Right kidney (tissue), 1 donor: ENCODE results near the gene PPP2R2C.

Experiments
- DNase-seq: peaks from one replicate; pipeline ENCODE4 v3.0.0-alpha.2; 2016

Gene PPP2R2C

DNA sequence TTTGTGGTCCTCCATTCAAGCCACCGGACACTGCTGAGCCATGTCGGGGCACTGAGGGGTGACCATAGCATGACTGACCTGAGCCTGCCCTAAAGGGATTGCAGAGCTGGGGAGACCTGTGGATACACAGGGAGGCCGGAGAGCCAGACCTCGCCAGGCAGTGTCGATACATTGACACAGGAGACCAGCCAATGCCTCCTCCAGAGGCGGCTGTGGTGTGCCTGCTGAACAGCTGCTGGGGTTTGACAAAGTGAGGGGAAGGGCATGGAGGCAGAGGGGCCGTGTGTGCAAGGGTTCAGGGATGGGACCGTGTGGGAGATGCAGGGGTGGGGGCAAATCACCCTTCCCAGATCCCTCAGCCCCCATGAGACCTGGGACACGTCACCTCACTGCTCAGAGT is 48.0 kb downstream of the PPP2R2C start:
- DNase-seq: no peak

DNA sequence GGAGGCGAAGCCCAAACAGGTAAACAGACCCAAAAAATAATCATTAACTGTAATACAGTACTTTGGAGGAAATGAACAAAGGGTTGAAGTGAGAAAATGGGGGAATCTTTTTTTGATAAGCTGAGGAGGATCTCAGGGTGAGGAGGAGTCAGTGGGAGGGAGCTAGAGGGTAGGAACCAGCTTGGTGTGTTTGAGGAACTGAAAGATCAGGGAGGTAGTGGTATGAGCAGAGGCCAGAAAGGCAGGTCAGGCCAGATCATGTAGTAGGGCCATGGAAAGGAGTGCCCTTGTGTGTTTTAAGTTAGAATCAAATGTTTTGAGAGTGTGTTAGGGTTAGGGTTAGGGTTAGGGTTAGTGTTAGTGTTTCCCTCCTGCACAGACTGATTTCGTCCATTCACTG is 48.8 kb downstream of the PPP2R2C start:
- no peak for DNase-seq

DNA sequence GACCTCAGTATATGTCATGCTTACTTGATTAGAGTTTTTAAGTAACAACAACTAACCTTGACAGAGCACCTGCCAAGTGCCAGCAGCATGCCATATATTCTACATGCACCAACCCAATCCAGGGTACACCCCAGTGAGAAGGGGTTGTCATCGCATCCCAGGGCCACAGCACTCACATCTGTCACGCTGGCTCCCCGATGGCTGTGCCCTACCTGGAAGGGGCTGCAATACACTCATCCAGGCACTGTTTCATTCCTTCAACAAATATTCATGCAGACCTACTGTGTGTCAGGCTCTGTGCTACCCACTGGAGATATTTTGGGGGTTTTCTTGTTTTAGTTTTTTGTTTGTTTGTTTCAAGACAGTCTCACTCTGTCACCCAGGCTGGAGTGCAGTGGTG is 49.5 kb downstream of the PPP2R2C start:
- DNase-seq: no peak

DNA sequence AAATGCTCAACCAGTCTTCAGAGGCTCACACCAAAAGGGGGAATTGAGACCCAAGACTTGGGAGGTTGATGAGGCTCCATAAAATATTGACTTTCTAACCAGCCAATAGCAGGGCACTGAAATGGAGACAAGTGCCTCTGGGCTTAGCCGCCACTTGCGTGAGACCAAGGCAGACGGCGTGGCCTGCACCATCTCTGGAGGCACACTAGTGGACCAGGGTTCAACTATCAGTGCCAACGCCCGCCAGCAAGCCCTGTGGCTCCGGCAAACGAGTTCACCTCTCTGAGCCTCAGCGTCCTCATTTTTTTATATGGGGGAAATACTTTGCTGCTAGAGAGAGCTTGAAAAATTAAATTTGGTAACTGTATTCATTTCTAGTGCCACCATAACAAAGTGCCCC is 50.3 kb downstream of the PPP2R2C start:
- DNase-seq: no peak

DNA sequence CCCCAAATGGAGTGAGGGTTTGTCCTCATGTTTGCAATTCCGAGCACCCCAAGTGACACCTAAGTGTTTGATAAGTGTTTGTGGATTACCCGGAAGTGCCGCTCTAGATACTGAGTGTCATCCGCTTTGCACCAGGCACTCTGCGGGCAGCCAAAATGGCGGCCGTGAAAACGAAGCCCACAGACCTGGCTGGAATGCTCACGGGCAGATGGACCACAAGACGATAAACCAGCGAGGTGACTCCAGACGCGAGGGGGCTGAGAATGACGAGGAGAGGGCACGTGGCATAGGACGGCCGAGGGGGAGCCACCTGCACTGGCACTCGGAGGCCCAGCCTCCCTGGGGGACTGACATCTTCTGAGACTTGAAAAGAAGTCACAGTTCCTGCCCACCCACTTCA is 51.0 kb downstream of the PPP2R2C start:
- no peak for DNase-seq

DNA sequence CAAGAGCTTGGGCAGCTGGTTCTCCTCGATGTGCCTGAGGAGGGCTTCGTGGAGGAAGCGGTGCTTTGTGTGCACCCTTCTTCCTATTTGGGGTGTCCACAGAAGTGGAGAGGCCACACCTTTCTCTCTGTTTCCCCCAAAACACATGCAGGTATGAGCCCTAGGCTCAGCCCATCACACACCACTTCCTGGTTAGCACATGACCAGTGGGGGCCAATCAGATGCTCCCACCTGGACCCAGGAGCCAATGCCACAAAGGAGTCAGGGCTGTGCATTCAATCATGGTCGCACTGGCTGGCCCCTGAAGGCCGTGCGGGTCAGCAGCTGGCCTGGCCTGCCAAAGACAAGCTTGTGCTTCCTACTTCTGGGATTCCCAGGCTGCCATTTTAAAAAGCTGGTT is 51.4 kb downstream of the PPP2R2C start:
- DNase-seq: no peak

DNA sequence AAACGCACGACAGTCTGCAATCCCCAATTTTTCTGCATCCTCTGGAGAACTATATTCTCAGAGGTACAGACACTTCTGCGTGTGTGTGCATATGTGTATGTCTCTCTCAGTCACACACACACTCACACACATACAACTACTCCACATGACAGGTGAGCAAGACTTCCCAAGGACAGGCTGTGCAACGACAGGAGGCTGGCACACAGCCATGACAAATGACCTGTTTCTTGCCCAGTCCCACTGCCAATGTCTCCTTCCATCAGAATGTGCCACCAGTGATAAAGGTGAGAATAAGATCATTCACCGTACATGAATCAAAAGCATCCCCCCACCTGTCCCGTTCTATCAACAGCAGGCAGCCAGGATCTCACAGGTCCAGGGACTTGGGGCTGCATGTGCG is 52.4 kb downstream of the PPP2R2C start:
- DNase-seq: no peak

DNA sequence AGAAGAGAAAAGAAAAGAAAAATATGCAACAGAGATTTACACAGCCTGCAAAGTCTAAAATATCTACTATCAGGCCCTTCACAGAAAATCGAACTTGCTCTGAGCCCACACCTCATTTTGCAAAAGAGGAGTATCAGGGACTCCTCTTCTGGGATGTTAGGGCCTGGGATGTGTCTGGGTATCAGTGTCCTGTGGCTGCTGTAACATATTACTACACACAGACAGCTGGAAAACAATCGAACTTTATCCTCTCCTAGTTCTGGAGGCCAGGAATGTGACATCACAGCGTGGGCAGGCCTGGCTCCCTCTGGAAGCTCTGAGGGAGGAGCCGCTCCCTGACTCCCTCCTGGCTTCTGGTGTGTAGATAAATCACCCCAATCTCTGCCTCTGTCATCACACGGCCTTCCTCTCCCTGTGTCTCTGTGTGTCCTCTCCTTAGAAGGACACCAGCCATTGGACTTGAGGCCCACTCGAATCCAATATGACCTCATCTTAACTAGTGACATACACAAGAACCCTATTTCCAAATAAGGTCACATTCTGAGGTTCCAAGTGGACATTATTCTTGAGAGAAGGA is 52.9 kb downstream of the PPP2R2C start:
- DNase-seq: no peak

DNA sequence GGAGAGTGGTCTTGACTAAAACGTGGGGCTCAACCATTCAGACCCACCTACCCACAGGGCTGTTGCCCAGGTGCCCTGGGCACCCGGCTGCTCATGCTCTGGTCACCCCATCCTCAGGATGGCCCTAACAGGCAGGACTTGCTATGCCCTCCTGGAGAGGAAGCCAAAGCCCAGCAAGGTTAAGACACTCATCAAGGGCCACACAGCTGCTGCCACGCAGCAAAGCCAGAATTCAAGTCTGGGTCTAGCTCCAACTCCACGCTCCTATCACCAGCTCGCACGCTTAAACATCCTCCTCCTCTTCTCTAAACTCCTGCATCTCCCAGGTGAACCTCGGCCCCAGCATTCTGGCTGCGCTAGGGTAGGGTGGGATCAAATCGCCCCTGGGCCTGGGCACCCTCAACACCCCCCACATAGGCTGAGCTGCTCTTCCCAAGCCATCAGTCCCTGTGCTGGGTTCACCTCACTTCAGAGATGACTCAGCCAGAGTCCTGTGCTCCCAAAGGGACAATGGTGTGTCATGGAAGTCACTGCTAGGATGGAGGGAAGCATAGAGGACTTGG is 54.1 kb downstream of the PPP2R2C start:
- DNase-seq: no peak

DNA sequence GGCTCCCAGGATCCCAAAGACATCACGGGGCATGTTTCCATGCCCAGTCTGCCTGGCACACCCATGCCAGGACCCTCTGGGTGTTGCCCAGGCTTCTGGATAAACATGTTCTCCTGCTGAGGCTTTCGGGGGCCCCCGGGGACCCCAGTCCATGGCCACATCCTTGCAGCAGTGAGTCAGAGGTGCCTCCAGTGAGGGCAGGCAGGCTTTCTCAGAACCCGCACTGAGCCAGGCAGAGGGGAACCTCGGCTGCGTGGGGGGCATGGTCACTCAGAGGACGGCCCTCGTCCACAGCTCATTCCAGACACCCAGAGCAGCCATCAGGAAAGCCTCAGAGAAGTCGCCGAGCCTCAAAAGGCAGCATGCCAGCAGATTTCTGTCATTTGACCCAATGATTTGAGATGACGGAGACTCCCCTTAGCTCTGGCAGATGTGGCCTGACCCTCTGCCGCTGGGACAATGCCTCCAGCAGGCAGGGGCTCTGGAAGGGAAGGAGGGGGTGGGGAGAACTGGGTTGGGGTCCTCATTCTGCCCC is 54.8 kb downstream of the PPP2R2C start:
- DNase-seq: no peak

DNA sequence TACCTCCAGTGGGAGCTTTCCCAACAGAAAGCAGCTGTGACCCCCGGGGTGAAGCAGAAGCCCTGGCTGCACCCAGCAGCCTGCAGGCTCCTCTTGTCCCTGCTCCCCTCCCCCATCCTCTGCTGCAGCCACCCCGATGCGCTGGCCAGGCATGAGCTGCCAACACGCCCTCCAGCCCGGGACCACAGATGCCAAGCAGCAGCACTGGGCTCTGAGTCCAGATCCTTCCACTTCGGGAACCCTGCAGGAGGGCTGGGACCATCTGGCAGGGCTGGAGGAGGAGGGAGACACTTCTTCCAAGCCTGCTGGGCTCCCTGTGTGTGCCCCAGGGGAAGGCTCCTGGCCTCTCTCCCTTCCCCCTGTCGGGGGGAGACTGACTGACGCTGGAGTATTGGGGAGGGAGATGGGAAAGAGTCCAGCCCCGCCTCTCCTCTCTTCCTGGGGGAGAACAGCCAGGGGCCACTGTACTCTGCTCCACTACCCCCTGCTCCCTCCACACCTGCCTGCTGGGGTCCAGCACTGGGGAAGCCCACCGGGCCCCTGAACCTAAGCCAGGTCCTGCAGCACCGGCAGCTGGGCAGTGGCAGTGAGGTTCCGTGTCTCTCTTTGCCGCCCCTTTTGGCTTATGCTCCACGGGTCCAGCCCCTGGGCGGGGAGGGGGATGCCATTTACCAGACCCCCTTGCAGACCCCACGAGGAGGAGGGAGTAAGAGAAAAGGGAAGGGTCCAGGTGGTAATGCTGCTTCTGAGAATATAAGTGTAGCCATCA is 55.7 kb downstream of the PPP2R2C start:
- DNase-seq: no peak

DNA sequence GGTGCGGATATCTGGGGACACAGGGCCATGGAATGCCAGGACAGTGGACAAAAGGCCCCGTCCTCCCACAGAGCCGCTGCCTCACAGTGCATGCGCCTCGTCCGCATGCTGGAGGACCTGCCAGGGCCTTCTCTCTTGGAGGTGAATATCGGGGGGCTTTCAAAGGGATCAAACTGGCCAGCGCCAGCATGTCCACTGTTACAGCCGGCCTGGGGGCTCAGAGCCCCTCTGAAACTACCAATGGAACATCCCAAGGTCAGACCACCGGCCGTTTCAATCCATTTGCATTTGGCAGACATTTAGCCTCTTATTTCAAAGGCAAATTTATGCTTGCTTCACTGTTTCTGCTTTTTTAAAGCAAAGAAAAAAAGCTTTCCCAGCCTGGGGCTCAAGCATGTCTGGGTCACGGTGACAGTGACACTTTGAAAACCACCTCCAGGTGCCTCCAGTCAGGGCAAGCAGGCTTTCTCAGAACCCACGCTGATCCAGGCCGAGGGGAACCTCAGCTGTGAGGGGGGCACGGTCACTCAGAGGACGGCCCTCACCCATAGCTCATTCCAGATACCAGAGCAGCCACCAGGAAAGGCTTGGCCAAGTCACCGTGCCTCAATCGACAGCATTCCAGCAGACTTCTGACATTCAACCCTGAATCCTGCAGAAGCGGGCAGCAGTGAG is 57.2 kb downstream of the PPP2R2C start:
- DNase-seq: no peak

DNA sequence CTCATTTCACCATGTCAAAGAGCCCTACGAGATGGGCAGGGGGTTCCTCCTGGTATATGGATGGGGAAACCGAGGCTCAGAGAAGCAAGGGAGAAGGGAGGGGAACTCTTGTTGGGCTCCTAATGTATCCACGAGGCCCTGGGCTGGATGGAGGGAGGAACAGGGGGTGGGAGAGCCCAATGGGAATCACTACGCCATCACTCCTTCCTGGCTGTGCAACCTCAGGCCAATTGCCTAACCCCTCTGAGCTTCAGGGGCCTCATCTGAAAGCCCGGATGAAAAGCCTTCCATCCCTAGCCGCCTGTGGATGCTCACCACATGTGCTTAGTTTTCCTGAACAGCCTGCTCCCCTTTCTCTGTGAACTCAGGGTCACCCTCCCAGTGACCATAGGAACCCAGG is 57.8 kb downstream of the PPP2R2C start:
- DNase-seq: no peak

DNA sequence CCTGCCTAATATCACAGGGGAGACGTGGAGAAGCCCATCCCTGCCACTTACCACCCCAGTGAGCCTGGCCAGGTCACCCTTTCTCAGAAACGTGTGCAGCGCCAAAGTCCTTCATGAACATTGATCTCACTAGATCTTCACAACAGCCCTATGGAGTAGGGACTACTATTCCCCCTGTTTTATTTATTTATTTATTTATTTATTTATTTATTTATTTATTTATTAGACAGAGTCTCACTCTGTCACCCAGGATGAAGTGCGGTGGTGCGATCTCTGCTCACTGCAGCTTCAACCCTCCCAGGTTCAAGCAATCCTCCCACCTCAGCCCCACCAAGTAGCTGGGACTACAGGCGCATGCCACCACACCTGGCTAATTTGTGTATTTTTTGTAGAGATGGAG is 61.8 kb downstream of the PPP2R2C start:
- no peak for DNase-seq

DNA sequence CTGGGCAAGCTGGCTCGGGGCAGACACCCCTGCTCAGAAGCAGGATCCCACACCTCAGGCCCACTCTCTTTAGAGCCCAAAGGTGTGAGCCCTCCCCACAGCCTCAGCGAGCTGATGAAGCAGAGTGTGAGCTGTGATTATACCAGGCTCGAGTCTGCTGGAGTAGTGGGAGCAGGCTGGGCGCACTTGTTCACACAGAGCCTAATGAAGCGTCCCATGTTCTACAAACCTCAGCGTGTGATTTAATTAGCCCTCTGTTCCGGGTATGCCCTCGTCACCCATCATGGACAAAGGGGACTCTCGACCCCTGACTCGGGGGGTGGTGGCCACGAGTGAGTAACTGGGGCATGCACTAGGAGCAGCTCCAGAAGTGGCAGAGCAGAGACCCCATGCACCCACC is 62.3 kb downstream of the PPP2R2C start:
- DNase-seq: no peak

DNA sequence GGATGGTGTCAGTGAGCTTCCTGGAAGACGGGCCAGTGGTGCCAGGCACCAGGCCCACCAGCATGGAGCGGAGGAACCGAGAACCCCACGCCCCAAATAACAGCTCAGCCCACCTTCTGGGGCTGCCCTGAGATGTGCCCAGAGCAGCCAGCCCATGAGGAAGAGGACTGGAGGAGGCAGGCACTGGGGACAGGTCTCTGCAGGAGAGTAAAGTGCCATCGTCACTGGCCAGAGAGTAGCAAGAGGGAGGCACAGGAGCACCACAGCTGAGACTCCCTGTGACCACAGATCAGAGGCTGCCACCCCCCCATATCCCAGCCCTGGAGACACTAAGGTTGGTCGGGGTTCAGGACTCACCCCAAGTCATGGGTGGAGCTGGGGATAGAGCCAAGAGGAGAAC is 63.0 kb downstream of the PPP2R2C start:
- DNase-seq: no peak

DNA sequence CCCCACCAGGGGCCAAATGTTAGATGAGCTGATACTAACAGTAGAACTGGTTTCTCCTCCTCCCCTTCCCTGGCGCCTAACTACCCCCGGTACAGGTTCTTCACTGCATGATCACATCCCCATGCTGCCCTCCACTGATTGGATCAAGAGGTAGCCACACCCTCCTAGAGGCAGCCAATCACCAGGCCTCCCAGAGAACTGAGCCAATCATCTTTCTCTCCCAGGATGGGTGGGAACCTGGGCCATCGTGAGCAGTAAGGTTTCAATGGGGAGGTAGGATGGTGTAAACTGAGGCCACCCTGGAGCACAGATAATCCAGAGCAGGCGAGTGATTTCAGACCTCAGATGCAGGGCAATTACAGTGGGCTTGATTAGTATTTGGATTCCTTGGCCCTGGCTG is 64.2 kb downstream of the PPP2R2C start:
- no peak for DNase-seq

DNA sequence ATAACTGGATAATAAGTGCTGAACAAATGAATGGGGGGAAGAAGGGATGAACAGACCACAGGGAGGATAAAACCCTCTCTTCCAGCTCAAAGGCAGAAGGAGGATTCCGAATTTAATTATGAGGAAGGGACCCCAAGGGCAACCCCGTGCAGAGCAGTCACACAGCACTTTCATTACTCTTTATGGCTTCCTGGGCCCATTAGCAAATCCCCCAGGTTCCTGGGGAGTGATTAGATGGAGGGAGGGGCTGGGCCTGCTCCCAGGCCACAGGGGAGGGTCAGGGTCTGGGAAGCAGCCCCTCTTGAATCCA is 67.1 kb downstream of the PPP2R2C start:
- DNase-seq: no peak

DNA sequence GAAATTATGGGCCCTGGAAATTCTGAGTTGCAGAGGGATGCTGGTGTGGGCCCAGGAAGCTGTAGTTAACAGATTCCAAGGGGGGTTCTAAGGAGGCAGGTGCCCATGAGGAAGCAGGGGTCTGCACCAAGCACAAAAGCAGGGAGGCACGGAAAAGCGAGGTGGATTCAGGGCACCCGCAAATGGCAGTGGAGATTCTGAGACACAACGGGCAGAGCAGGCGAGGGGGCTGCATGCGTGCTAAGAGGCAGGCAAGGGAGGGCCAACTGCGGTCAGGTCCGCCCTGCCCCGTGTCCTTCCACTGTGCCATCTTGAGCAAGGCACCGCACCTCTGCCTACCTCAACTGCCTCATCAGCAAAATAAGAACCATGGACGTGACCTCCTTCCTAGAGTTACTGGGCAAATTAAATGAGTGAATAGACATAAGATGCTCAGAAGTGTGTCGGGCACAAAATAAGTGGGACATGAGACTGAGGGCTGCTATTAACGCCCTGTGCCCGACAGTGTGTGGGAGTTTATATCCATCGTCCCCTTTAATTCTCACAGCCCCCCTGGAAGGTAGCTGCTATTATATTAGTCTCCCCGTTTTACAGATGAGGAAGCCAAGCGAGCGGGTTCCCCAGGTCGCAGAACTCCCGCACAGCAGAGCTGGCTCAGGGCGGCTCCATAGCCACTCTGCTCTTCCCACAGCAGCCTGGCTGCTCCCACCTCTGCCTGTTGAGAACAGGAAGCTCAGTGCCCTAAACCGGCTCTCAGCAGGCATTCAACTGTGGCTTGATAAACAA is 67.6 kb downstream of the PPP2R2C start:
- no peak for DNase-seq

DNA sequence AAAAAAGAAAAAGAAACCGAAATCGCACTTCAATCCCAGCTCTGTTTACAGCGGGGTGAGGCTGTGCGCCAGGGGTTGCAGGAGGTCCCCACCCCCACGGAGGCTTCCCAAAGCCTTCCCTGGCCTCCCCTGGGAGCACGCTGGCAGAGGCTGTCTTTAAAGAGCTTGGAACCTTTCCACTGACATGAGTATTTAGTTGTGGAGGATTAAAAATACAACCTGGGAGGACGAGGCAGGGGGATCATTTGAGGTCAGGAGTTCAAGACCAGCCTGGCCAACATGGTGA is 69.1 kb downstream of the PPP2R2C start:
- DNase-seq: no peak

DNA sequence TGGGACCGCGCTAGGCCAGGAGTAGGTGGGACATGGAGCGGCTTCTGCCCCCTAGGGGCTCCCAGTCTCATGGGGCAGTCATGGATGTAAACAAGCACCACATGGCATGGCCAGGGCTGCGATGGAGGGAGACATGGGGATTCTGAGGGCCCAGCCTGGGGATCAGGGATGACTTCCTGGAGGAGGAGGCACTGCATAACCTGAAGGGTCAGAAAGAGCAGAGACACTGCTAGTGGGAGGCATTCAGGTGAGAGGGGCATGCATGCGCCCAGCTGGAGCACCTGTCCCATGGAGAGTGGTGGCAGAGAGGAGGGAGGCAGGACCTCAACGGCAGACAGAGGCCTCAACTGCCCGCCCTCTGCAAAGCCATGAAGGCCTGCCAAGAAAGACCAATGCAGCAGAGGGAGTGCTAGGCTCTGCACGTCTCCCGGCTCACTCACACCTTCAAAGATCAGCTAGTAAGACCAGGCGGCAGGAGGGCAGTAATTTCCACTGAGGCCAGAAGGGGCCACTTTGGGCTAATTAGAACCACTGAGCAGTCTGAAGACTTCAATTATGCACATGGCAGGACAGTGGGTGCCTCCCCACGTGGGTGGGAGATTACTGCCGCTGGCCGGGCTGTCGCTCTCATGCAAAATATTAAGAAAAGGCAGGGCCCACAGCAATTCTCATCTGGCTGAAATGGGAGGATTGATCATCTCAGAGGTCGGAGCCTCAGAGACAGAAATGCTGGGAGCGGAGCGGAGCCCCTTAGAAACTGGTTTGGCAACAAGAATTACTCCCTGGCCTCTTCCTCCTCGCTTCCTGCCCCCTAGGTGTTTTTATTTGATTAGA is 69.6 kb downstream of the PPP2R2C start:
- no peak for DNase-seq

DNA sequence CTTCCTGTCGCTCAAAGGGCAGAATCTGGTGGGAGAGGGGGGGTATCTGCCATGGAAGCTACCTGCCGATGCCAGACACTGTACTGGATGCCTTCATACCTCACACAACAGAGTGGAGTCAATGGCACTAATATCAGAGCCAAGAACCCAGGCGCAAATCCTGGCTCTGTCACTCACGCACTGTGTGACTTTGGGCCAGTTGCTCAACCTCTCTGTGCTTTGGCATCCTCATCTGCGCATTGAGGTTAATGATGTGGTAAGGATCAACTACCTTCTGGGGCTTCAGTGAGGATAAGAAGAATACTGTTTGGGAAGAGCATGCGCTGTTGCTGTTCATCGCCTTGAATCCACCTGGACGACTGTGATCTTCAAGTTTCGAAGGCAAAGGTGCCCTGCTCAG is 70.6 kb downstream of the PPP2R2C start:
- no peak for DNase-seq
